ENCODE measurements around the gene COL6A1. TPM values are rescaled to one million over a fixed set of nuclear protein-coding genes. Genes with fewer than 3 reads are reported as not detected.

COL6A1 gene
- total RNA-seq, 3 donors from 2014 or later (not counting 1 experiment from before 2014, with no cell fraction given) = 1.0 to 5.2 (median 2.5) TPM

DNA sequence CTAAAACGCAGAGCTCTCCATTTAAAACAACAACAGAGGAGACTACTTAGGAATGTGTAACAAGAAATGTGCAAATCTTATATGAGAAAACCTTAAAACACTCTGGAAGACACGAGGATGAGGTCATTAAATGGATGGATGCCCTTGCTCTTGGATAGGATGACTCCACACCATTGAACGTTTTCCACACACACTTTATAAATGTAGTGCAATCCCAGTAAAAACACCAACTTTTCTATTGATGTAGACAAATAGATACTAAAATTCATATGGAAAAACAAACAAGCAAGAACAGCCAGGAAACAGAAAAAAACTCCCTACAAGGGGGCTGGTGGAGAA, 18.4 kb upstream of the COL6A1 start:
- Histone ChIP-seq H3K4me3 (ENCODE audit: low read length) (no peak overlapping the region), H3K4me1 (ENCODE audit: control insufficient read depth, insufficient read depth, low read length) (no peaks in the 10 kb centered on the region), H3K27me3 (ENCODE audit: control insufficient read depth, insufficient read depth, low read length) (peaks cover 5% of the 10 kb centered on the region), H3K9me3 (ENCODE audit: control insufficient read depth, insufficient read depth, low read length) (peaks cover 10% of the 10 kb centered on the region), H3K36me3 (ENCODE audit: control insufficient read depth, insufficient read depth, low read length) (no peaks in the 10 kb centered on the region), H3K27ac (ENCODE audit: low read length) (no peak overlapping the region)
- intact Hi-C loops (cut with micrococcal nuclease) = no loop called here
- Mint-ChIP-seq H3K4me3 (no peak overlapping the region), H3K36me3 (peaks cover 8% of the 10 kb centered on the region), H3K9me3 (peaks cover 5 to 6% of the 10 kb centered on the region in 2 donors), H3K27me3 (ENCODE audit: low read depth in 2 of 2) (peaks cover 16 to 43% of the 10 kb centered on the region in 2 donors), H3K4me1 (peaks cover 0 to 5% of the 10 kb centered on the region in 2 donors), H3K27ac (no peak overlapping the region)
- ATAC-seq = no peak
- DNase-seq = no peak
- WGBS (ENCODE audit: insufficient coverage) = 40% methylated on average over 1 of the region's 3 CpGs
- TF ChIP-seq, protein P1, sequence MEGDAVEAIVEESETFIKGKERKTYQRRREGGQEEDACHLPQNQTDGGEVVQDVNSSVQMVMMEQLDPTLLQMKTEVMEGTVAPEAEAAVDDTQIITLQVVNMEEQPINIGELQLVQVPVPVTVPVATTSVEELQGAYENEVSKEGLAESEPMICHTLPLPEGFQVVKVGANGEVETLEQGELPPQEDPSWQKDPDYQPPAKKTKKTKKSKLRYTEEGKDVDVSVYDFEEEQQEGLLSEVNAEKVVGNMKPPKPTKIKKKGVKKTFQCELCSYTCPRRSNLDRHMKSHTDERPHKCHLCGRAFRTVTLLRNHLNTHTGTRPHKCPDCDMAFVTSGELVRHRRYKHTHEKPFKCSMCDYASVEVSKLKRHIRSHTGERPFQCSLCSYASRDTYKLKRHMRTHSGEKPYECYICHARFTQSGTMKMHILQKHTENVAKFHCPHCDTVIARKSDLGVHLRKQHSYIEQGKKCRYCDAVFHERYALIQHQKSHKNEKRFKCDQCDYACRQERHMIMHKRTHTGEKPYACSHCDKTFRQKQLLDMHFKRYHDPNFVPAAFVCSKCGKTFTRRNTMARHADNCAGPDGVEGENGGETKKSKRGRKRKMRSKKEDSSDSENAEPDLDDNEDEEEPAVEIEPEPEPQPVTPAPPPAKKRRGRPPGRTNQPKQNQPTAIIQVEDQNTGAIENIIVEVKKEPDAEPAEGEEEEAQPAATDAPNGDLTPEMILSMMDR (IDR thresholded peaks at IDR 0.05) = no peak

DNA sequence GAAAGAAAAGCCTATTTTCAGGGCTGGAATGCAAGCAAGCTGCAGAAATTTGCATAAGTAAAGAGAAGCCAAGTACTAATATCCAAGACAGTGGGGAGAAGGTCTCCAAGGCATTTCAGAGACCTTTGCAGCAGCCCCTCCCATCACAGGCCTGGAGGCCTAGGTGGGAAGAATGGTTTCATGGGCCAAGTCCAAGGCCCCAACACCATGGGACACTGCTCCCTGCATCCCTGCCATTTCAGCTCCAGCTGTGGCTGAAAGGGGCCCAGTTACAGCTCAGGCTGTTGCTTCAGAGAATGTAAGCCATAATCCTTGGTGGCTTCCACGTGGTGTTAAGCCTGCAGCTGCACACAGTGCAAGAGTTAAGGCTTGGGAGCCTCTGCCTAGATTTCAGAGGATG, 16.9 kb upstream of the COL6A1 start:
- H3K27me3 Mint-ChIP-seq (ENCODE audit: low read depth in 2 of 2) = peaks cover 11 to 31% of the 10 kb centered on the region in 2 donors
- no peak overlapping the region for H3K4me3 Mint-ChIP-seq
- no peak overlapping the region for H3K27ac ChIP-seq (ENCODE audit: low read length)
- intact Hi-C loops (cut with micrococcal nuclease) = no loop called here
- H3K9me3 Mint-ChIP-seq = peaks cover 5 to 6% of the 10 kb centered on the region in 2 donors
- H3K27ac Mint-ChIP-seq = no peak overlapping the region
- peaks cover 8% of the 10 kb centered on the region for H3K36me3 Mint-ChIP-seq
- peaks cover 0 to 4% of the 10 kb centered on the region in 2 donors for H3K4me1 Mint-ChIP-seq
- peaks cover 10% of the 10 kb centered on the region for H3K9me3 ChIP-seq (ENCODE audit: control insufficient read depth, insufficient read depth, low read length)
- DNase-seq = no peak
- no peak overlapping the region for H3K4me3 ChIP-seq (ENCODE audit: low read length)
- H3K4me1 ChIP-seq (ENCODE audit: control insufficient read depth, insufficient read depth, low read length) = no peaks in the 10 kb centered on the region
- H3K27me3 ChIP-seq (ENCODE audit: control insufficient read depth, insufficient read depth, low read length) = peaks cover 2% of the 10 kb centered on the region
- TF ChIP-seq, protein P1 (IDR thresholded peaks at IDR 0.05) = no peak
- 35% methylated on average over 1 of the region's 1 CpG for WGBS (ENCODE audit: insufficient coverage)
- ATAC-seq = no peak
- H3K36me3 ChIP-seq (ENCODE audit: control insufficient read depth, insufficient read depth, low read length) = no peaks in the 10 kb centered on the region

DNA sequence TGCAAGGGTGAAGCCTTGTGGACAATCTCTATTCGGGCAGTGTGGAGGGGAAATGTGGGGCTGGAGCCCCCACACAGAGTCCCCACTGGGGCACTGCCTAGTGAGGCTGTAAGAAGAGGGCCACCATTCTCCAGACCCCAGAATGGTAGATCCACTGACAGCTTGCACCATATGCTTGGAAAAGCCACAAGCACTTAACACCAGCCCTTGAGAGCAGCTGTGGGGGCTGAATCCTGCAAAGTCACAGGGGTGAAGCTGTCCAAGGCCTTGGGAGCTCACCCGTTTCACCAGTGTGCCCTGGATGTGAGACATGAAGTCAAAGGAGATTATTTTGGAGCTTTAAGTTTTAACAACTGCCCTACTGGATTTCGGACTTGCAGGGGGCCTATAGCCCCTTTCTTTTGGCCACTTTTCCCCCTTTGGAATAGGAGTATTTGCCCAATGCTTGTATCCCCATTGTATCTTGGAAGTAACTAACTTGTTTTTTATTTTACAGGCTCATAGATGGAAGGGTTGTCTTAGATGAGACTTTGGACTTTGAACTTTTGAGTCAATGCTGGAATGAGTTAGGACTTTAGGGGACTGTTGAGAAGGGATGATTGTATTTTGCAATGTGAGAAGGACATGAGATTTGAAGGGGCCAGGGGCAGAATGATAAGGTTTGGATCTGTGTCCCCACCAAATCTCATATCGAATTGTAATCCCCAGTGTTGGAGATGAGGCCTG, 16.3 kb upstream of the COL6A1 start:
- peaks cover 0 to 4% of the 10 kb centered on the region in 2 donors for H3K4me1 Mint-ChIP-seq
- 85% methylated on average over 4 of the region's 4 CpGs for WGBS (ENCODE audit: insufficient coverage)
- Histone ChIP-seq H3K9me3 (ENCODE audit: control insufficient read depth, insufficient read depth, low read length) (peaks cover 6% of the 10 kb centered on the region), H3K36me3 (ENCODE audit: control insufficient read depth, insufficient read depth, low read length) (no peaks in the 10 kb centered on the region), H3K4me3 (ENCODE audit: low read length) (no peak overlapping the region), H3K27me3 (ENCODE audit: control insufficient read depth, insufficient read depth, low read length) (peaks cover 2% of the 10 kb centered on the region), H3K4me1 (ENCODE audit: control insufficient read depth, insufficient read depth, low read length) (no peaks in the 10 kb centered on the region), H3K27ac (ENCODE audit: low read length) (no peak overlapping the region)
- H3K4me3 Mint-ChIP-seq = no peak overlapping the region
- peaks cover 8% of the 10 kb centered on the region for H3K36me3 Mint-ChIP-seq
- peaks cover 5 to 6% of the 10 kb centered on the region in 2 donors for H3K9me3 Mint-ChIP-seq
- H3K27ac Mint-ChIP-seq = no peak overlapping the region
- ATAC-seq (no peak), DNase-seq (no peak)
- TF ChIP-seq, protein P1 (IDR thresholded peaks at IDR 0.05) = no peak
- peaks cover 13 to 31% of the 10 kb centered on the region in 2 donors for H3K27me3 Mint-ChIP-seq (ENCODE audit: low read depth in 2 of 2)
- intact Hi-C loops (cut with micrococcal nuclease) = no loop called here

Measured in natural killer cell (primary cell).